Esophagus muscularis mucosa (tissue), 4 donors: Measurements from ENCODE around the gene SCGB3A1. TPM values are rescaled to one million over a fixed set of nuclear protein-coding genes. Genes with fewer than 3 reads are reported as not detected.

Source experiments
- DNase-seq: peaks from one replicate; pipeline ENCODE4 v3.0.0-alpha.2; 2017; ENCODE audit errors: extremely low spot score
- H3K27ac ChIP-seq, 4 donors: fragments of 200-600 bp; sonication (generic); replicated peaks in 1 of 4; 1 replicate in 3 of 4; 2 replicates in 1 of 4; pipeline ENCODE4 v1.5.1; 2016 to 2019; ENCODE audit warnings: mild to moderate bottlenecking in 1 of 4
- H3K27me3 ChIP-seq, 4 donors: fragments of 200-600 bp; sonication (generic); one replicate each; pipeline versions ENCODE4 v1.5.1 to v1.6.0; 2016 to 2019
- H3K36me3 ChIP-seq, 4 donors: fragments of 200-600 bp; sonication (generic); one replicate each; pipeline ENCODE4 v1.5.1; 2016 to 2019
- H3K4me1 ChIP-seq, 4 donors: fragments of 200-600 bp; sonication (generic); one replicate each; pipeline ENCODE4 v1.5.1; 2016 to 2019
- H3K4me3 ChIP-seq, 4 donors: fragments of 200-600 bp; sonication (generic); 1 replicate in 2 of 4; 2 replicates in 2 of 4; pipeline ENCODE4 v1.5.1; 2016 to 2019; ENCODE audit warnings: mild to moderate bottlenecking in 4 of 4, moderate library complexity in 1 of 4
- H3K9me3 ChIP-seq, 4 donors: fragments of 200-600 bp; sonication (generic); 1 replicate in 3 of 4; 2 replicates in 1 of 4; pipeline ENCODE4 v1.5.1; 2016 to 2019
- CTCF ChIP-seq, 3 experiments: fragments of 200-600 bp in 2 of 3; fragments of 450-650 bp in 1 of 3; sonication (generic) in 2 of 3; IDR thresholded peaks; one replicate each; pipeline ENCODE4 v1.5.1; 2017 to 2019; ENCODE audit warnings: antibody characterized with exemption in 3 of 3, mild to moderate bottlenecking in 2 of 3, moderate library complexity in 1 of 3
- EP300 ChIP-seq: sonication (generic); formaldehyde crosslinking; IDR thresholded peaks from one replicate; pipeline ENCODE4 v1.6.1; 2017; ENCODE audit warnings: antibody characterized with exemption
- POLR2A ChIP-seq: fragments of 450-650 bp; IDR thresholded peaks from one replicate; pipeline ENCODE4 v1.6.1; 2017; ENCODE audit warnings: antibody characterized with exemption, moderate library complexity, mild to moderate bottlenecking, low read depth
- POLR2AphosphoS5 ChIP-seq, 2 donors: sonication (generic); formaldehyde crosslinking; IDR thresholded peaks; one replicate each; pipeline ENCODE4 v1.6.1; 2017; ENCODE audit warnings: antibody characterized with exemption in 2 of 2
- WGBS: methylation state at CpG from one replicate; pipeline ENCODE4 v1.1.5; 2018; 5-methylcytosine and 5-hydroxymethylcytosine counted together
- intact Hi-C: fragments of 100-400 bp; cut with DNase I; formaldehyde crosslinking; loops from one replicate; pipeline ENCODE4 v1.15.1; 2023
- total RNA-seq, 4 donors: library from RNA; depleted of rRNA; stranded (reverse); fragments of >200 nt; gene quantifications; one replicate each; pipeline versions ENCODE4 v1.1.0 to v1.2.1, GENCODE V29; 2016

SCGB3A1 gene
- total RNA-seq, 4 donors from 2014 or later: 1.9 to 2.4 TPM; not detected in 2

GRCh38 chr5:180575571-180575970 is 15.7 kb downstream of the SCGB3A1 start:
- H3K27me3 ChIP-seq: no peaks in the 10 kb centered on the region
- peaks cover 0 to 4% (median 0%) of the 10 kb centered on the region in 4 donors for H3K4me1 ChIP-seq
- no peak overlapping the region for H3K27ac ChIP-seq
- no peak overlapping the region for H3K4me3 ChIP-seq
- DNase-seq: no peak
- intact Hi-C loops: no loop called here
- 70% methylated on average over 2 of the region's 2 CpGs for WGBS
- TF ChIP-seq CTCF (IDR thresholded peaks at IDR 0.05): no peak
- no peaks in the 10 kb centered on the region for H3K9me3 ChIP-seq
- peaks cover 24 to 69% (median 42%) of the 10 kb centered on the region in 4 donors for H3K36me3 ChIP-seq

DNA sequence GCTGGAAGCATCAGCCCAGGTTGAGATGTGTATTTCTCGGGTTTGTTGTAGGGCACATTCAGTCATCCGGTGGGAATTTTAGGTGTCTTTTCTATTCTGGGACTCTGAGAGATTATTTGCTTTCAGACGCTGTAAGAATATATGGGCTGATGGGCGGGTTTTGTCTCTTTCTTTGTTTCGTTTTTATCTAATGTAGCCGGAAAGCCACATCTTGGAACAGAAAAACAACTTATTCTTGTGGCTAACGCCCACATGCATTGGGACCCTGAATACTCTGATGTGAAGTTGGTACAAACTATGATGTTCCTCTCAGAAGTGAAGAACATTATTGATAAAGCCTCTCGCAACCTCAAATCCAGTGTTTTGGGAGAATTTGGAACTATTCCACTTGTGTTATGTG is 22.4 kb downstream of the SCGB3A1 start:
- H3K4me3 ChIP-seq: no peak overlapping the region
- peaks cover 0 to 5% (median 0%) of the 10 kb centered on the region in 4 donors for H3K4me1 ChIP-seq
- TF ChIP-seq POLR2A (no peak), EP300 (no peak)
- no peak overlapping the region for H3K27ac ChIP-seq
- 85% methylated on average over 8 of the region's 8 CpGs for WGBS
- no peak for DNase-seq
- H3K36me3 ChIP-seq: peaks cover 27 to 87% (median 61%) of the 10 kb centered on the region in 4 donors
- intact Hi-C loops: no loop called here
- H3K27me3 ChIP-seq: no peaks in the 10 kb centered on the region
- H3K9me3 ChIP-seq: no peaks in the 10 kb centered on the region

DNA sequence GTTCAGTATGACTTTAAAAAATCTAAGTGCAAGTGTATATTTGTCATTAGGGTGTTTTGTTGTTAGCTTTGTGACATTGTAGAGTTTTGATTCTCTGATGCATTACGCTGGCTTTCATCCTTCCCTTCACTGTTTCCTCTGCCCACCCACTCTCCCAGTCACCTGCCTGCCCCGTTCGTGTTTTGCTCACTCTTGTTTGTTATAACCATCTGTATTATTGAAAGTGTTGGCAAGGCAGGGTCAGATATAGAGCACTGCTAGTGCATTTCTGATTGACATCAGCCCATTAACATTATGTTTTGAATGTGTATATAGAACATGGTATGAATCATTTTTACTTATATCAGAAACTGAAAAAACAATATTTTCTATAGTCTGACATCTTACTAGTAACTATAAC is 27.3 kb downstream of the SCGB3A1 start:
- Histone ChIP-seq H3K9me3 (no peaks in the 10 kb centered on the region), H3K36me3 (peaks cover 20 to 51% (median 40%) of the 10 kb centered on the region in 4 donors), H3K27ac (no peak overlapping the region), H3K27me3 (no peaks in the 10 kb centered on the region), H3K4me1 (no peaks in the 10 kb centered on the region), H3K4me3 (no peak overlapping the region)
- intact Hi-C loops: no loop called here
- TF ChIP-seq EP300 (no peak), POLR2A (no peak), POLR2AphosphoS5 (IDR thresholded peaks at IDR 0.05) (no peak), CTCF (IDR thresholded peaks at IDR 0.05) (no peak)
- WGBS: 84% methylated on average over 3 of the region's 3 CpGs
- DNase-seq: no peak

- TF ChIP-seq EP300: no peak
- TF ChIP-seq POLR2AphosphoS5 (IDR thresholded peaks at IDR 0.05): no peak
- TF ChIP-seq POLR2A: no peak
- no peak for TF ChIP-seq CTCF (IDR thresholded peaks at IDR 0.05)
- H3K4me1 ChIP-seq: no peaks in the 10 kb centered on the region
- peaks cover 0 to 27% (median 16%) of the 10 kb centered on the region in 4 donors for H3K36me3 ChIP-seq
- no peaks in the 10 kb centered on the region for H3K27me3 ChIP-seq
- no peak overlapping the region for H3K27ac ChIP-seq
- WGBS: 92% methylated on average over 11 of the region's 11 CpGs
- DNase-seq: no peak
- no peaks in the 10 kb centered on the region for H3K9me3 ChIP-seq
- intact Hi-C loops: no loop called here
- no peak overlapping the region for H3K4me3 ChIP-seq
Observed at GRCh38 chr5:180558232-180558631, 33.1 kb downstream of the SCGB3A1 start.

- H3K27ac ChIP-seq: no peak overlapping the region
- intact Hi-C loops: no loop called here
- H3K4me3 ChIP-seq: no peak overlapping the region
- no peaks in the 10 kb centered on the region for H3K9me3 ChIP-seq
- no peaks in the 10 kb centered on the region for H3K4me1 ChIP-seq
- whole genome bisulfite sequencing: 89% methylated on average over 2 of the region's 2 CpGs
- peaks cover 0 to 29% (median 18%) of the 10 kb centered on the region in 4 donors for H3K36me3 ChIP-seq
- no peak for DNase-seq
- no peaks in the 10 kb centered on the region for H3K27me3 ChIP-seq
- TF ChIP-seq POLR2AphosphoS5 (IDR thresholded peaks at IDR 0.05): no peak
- no peak for TF ChIP-seq EP300
- no peak for TF ChIP-seq POLR2A
- TF ChIP-seq CTCF (IDR thresholded peaks at IDR 0.05): no peak
Observed at GRCh38 chr5:180557217-180557809, 34.0 kb downstream of the SCGB3A1 start.
